IMR-90 (cell line): ENCODE measurements around the gene HOXC10. TPM values are rescaled to one million over a fixed set of nuclear protein-coding genes. Genes with fewer than 3 reads are reported as not detected.

Experiments
- ATAC-seq: fragments of 200-7000 bp; cut with Tn5 transposase; 2 replicates; pipeline ENCODE4 v1.9.1; 2020; ENCODE audit warnings: low read depth, mild to moderate bottlenecking, moderate library complexity
- BruUV-seq: library from RNA; stranded (reverse); fragments of 400-500 nt; replicated peaks from 2 replicates; lab custom pipeline; 2021; lab: Mats Ljungman, UMichigan
- CTCF ChIA-PET: fragments of 300-600 bp; formaldehyde crosslinking; extraction: SDS; loops from one replicate; lab custom pipeline; 2021; ENCODE audit warnings: antibody characterized with exemption; lab: Yijun Ruan, JAX
- POLR2A ChIA-PET: fragments of 300-600 bp; sonication (Branson Sonifier 250); formaldehyde crosslinking; loops from one replicate; lab custom pipeline; 2022; ENCODE audit warnings: antibody characterized with exemption; ENCODE audit not compliant: unreplicated experiment; lab: Charles Lee
- DNase-seq: peaks from one replicate; pipeline ENCODE4 v3.0.0; 2013
- H2AFZ ChIP-seq: replicated peaks from 2 replicates; pipeline ENCODE3; 2013; ENCODE audit warnings: low read length, mild to moderate bottlenecking; ENCODE audit not compliant: poor library complexity
- H2AK5ac ChIP-seq: 2 replicates; pipeline ENCODE4 v1.6.1; 2013; ENCODE audit warnings: low read depth, low read length, inconsistent platforms
- H2AK9ac ChIP-seq: replicated peaks from 2 replicates; pipeline ENCODE3; 2013; ENCODE audit warnings: mild to moderate bottlenecking, low read depth, low read length, moderate library complexity; ENCODE audit not compliant: poor library complexity
- H2BK120ac ChIP-seq: 2 replicates; pipeline ENCODE4 v1.6.1; 2013; ENCODE audit warnings: low read depth, low read length, inconsistent platforms
- H2BK15ac ChIP-seq: 3 replicates; pipeline ENCODE4 v1.6.1; 2013; ENCODE audit warnings: low read depth, low read length, inconsistent platforms
- H2BK20ac ChIP-seq: 2 replicates; pipeline ENCODE4 v1.6.1; 2013; ENCODE audit warnings: low read depth, mild to moderate bottlenecking, inconsistent platforms, low read length, moderate library complexity
- H2BK5ac ChIP-seq: 2 replicates; pipeline ENCODE4 v1.6.1; 2013; ENCODE audit warnings: mild to moderate bottlenecking, low read depth, low read length, inconsistent platforms; ENCODE audit not compliant: poor library complexity, severe bottlenecking
- H3K14ac ChIP-seq: replicated peaks from 2 replicates; pipeline ENCODE4 v1.6.1; 2013; ENCODE audit warnings: low read depth, low read length, inconsistent platforms
- H3K18ac ChIP-seq: 2 replicates; pipeline ENCODE4 v1.6.1; 2013; ENCODE audit warnings: low read depth, low read length, control low read depth
- H3K23ac ChIP-seq: 2 replicates; pipeline ENCODE4 v1.6.1; 2013; ENCODE audit warnings: low read depth, low read length, inconsistent platforms
- H3K27ac ChIP-seq: 2 replicates; pipeline ENCODE4 v1.5.1; 2013; ENCODE audit warnings: mild to moderate bottlenecking, control low read depth, low read length; ENCODE audit not compliant: insufficient read depth
- H3K27me3 ChIP-seq: 2 replicates; pipeline ENCODE4 v1.6.1; 2013; ENCODE audit warnings: low read length; ENCODE audit not compliant: control insufficient read depth, insufficient read depth
- H3K36me3 ChIP-seq: 2 replicates; pipeline ENCODE4 v1.6.1; 2013; ENCODE audit warnings: low read length, mixed read lengths; ENCODE audit not compliant: control insufficient read depth, insufficient read depth
- H3K4ac ChIP-seq: 2 replicates; pipeline ENCODE4 v1.6.1; 2013; ENCODE audit warnings: low read depth, low read length, inconsistent platforms
- H3K4me1 ChIP-seq: 2 replicates; pipeline ENCODE4 v1.6.1; 2013; ENCODE audit warnings: low read length, mixed read lengths; ENCODE audit not compliant: control insufficient read depth, insufficient read depth
- H3K4me2 ChIP-seq: 2 replicates; pipeline ENCODE4 v1.6.1; 2013; ENCODE audit warnings: low read depth, mild to moderate bottlenecking, control low read depth, low read length, moderate library complexity
- H3K4me3 ChIP-seq: 2 replicates; pipeline ENCODE4 v1.5.1; 2013; ENCODE audit warnings: low read depth, mild to moderate bottlenecking, control low read depth, low read length, moderate library complexity; ENCODE audit not compliant: insufficient read depth
- H3K56ac ChIP-seq: 2 replicates; pipeline ENCODE4 v1.6.1; 2013; ENCODE audit warnings: low read length, inconsistent platforms; ENCODE audit not compliant: insufficient read depth; ENCODE audit errors: extremely low read depth
- H3K79me1 ChIP-seq, 2 experiments: 2 replicates each; pipeline ENCODE4 v1.6.1; 2013; ENCODE audit warnings: low read length in 2 of 2, inconsistent platforms in 1 of 2, low read depth in 1 of 2
- H3K9ac ChIP-seq: 2 replicates; pipeline ENCODE4 v1.6.1; 2013; ENCODE audit warnings: low read depth, low read length, control low read depth
- H3K9me1 ChIP-seq: 2 replicates; pipeline ENCODE4 v1.6.1; 2013; ENCODE audit warnings: low read length, inconsistent platforms; ENCODE audit not compliant: insufficient read depth
- H3K9me3 ChIP-seq: 2 replicates; pipeline ENCODE4 v1.6.1; 2013; ENCODE audit warnings: low read length; ENCODE audit not compliant: control insufficient read depth, insufficient read depth
- H4K20me1 ChIP-seq: 2 replicates; pipeline ENCODE4 v1.6.1; 2013; ENCODE audit warnings: low read length, inconsistent platforms; ENCODE audit not compliant: insufficient read depth
- H4K5ac ChIP-seq: 2 replicates; pipeline ENCODE4 v1.6.1; 2013; ENCODE audit warnings: mild to moderate bottlenecking, low read depth, low read length, control low read depth
- H4K8ac ChIP-seq, 2 experiments: 2 replicates each; pipeline ENCODE4 v1.6.1; 2013; ENCODE audit warnings: low read depth in 2 of 2, low read length in 2 of 2, control low read depth in 1 of 2, inconsistent platforms in 1 of 2
- H4K91ac ChIP-seq: 2 replicates; pipeline ENCODE4 v1.6.1; 2013; ENCODE audit warnings: low read depth, low read length, inconsistent platforms; ENCODE audit not compliant: insufficient read depth
- BHLHE40 ChIP-seq: fragments of 150-350 bp; IDR thresholded peaks from 2 replicates; pipeline ENCODE4 v1.6.1; 2016; ENCODE audit warnings: mild to moderate bottlenecking, low read depth, low read length
- CHD1 ChIP-seq: IDR thresholded peaks from 2 replicates; pipeline ENCODE4 v1.6.1; 2012; ENCODE audit warnings: low read depth, low read length, improper control_type of control experiment
- ELK1 ChIP-seq: fragments of 150-350 bp; IDR thresholded peaks from 2 replicates; pipeline ENCODE4 v1.6.1; 2016; ENCODE audit warnings: low read depth, mild to moderate bottlenecking, low read length, moderate library complexity, borderline replicate concordance
- FOS ChIP-seq: fragments of 150-350 bp; IDR thresholded peaks from 2 replicates; pipeline ENCODE4 v1.6.1; 2016; ENCODE audit warnings: low read depth, low read length
- MAFK ChIP-seq: IDR thresholded peaks from 2 replicates; pipeline ENCODE4 v1.6.1; 2012; ENCODE audit warnings: low read depth, low read length, improper control_type of control experiment
- MAZ ChIP-seq: IDR thresholded peaks from 2 replicates; pipeline ENCODE4 v1.6.1; 2012; ENCODE audit warnings: low read depth, mild to moderate bottlenecking, low read length, improper control_type of control experiment, moderate library complexity, borderline replicate concordance
- MXI1 ChIP-seq: IDR thresholded peaks from 2 replicates; pipeline ENCODE4 v1.6.1; 2012; ENCODE audit warnings: low read depth, mild to moderate bottlenecking, low read length, moderate library complexity, borderline replicate concordance
- NFE2L2 ChIP-seq: fragments of 150-350 bp; IDR thresholded peaks from 2 replicates; pipeline ENCODE4 v1.6.1; 2016; ENCODE audit warnings: low read depth, mild to moderate bottlenecking, low read length
- POLR2A ChIP-seq: IDR thresholded peaks from 2 replicates; pipeline ENCODE4 v1.6.1; 2012; ENCODE audit warnings: mild to moderate bottlenecking, low read depth, low read length
- RAD21 ChIP-seq: IDR thresholded peaks from 2 replicates; pipeline ENCODE4 v1.6.1; 2012; ENCODE audit warnings: low read length, improper control_type of control experiment
- RCOR1 ChIP-seq: IDR thresholded peaks from 2 replicates; pipeline ENCODE4 v1.6.1; 2012; ENCODE audit warnings: mild to moderate bottlenecking, low read length, improper control_type of control experiment; ENCODE audit not compliant: insufficient replicate concordance
- RFX5 ChIP-seq: IDR thresholded peaks from 2 replicates; pipeline ENCODE4 v1.8.0; 2012; ENCODE audit warnings: low read depth, mild to moderate bottlenecking, low read length, moderate library complexity
- SMC3 ChIP-seq: fragments of 150-350 bp; IDR thresholded peaks from 2 replicates; pipeline ENCODE4 v1.6.1; 2016; ENCODE audit warnings: low read depth, mild to moderate bottlenecking, antibody characterized with exemption, low read length, moderate library complexity
- WGBS, 2 experiments: methylation state at CpG; one replicate each; pipeline versions ENCODE4 v1.1.5 to v1.1.7; 2013; ENCODE audit warnings: missing lambda C conversion rate in 2 of 2; ENCODE audit not compliant: insufficient read length in 1 of 2; ENCODE audit errors: extremely low coverage in 2 of 2; 5-methylcytosine and 5-hydroxymethylcytosine counted together
- dilution Hi-C: fragments of 300-500 bp; cut with HindIII; formaldehyde crosslinking; loops from one replicate; pipeline ENCODE4 v1.14.3; 2018; ENCODE audit warnings: low sequenced_read_pairs; ENCODE audit not compliant: unreplicated experiment
- in situ Hi-C: fragments of 300-500 bp; cut with MboI; formaldehyde crosslinking; loops from 3 replicates; pipeline ENCODE4 v1.14.3; 2019; ENCODE audit warnings: low sequenced_read_pairs, inconsistent platforms, mixed read lengths
- intact Hi-C: fragments of 100-400 bp; cut with micrococcal nuclease; formaldehyde crosslinking; loops from 2 replicates; pipeline ENCODE4 v1.10.0; 2022
- polyA plus RNA-seq, 3 experiments: library from polyadenylated mRNA; depleted of rRNA; stranded (reverse); fragments of >200 nt; gene quantifications; 2 replicates each; pipeline ENCODE4 v1.2.3, GENCODE V29; 2012; ENCODE audit warnings: low replicate concordance in 1 of 3
- total RNA-seq: library from RNA; depleted of rRNA; stranded (reverse); fragments of >200 nt; gene quantifications from 2 replicates; pipeline ENCODE4 v1.2.3, GENCODE V29; 2012
- TF ChIP-seq, protein P1 (sequence below): conservative IDR thresholded peaks from 2 replicates; pipeline ENCODE4 v1.5.1; 2012; ENCODE audit warnings: mild to moderate bottlenecking, low read depth, low read length, improper control_type of control experiment

The HOXC10 gene
- total and polyA plus RNA-seq, 2 of the 4 experiments (the other 2 are of a cell fraction), result 0.15 TPM; not detected in 1

GRCh38 chr12:54034785-54035310, 49.9 kb downstream of the HOXC10 start:
- Histone ChIP-seq H3K79me1 (no peaks in the 10 kb centered on the region), H4K5ac (no peak overlapping the region), H2AK5ac (no peak overlapping the region), H2AK9ac (no peak overlapping the region), H4K20me1 (no peaks in the 10 kb centered on the region), H3K4me1 (no peaks in the 10 kb centered on the region), H3K9ac (no peak overlapping the region), H3K14ac (no peak overlapping the region), H2BK120ac (no peak overlapping the region), H3K27me3 (peaks cover 78% of the 10 kb centered on the region), H3K27ac (no peak overlapping the region), H3K4me2 (no peak overlapping the region), H3K4me3 (no peak overlapping the region), H3K4ac (no peak overlapping the region), H3K9me1 (no peaks in the 10 kb centered on the region), H4K91ac (no peak overlapping the region), H2BK20ac (no peak overlapping the region), H3K18ac (no peak overlapping the region), H3K9me3 (peaks cover 11% of the 10 kb centered on the region), H3K36me3 (no peaks in the 10 kb centered on the region), H2BK15ac (no peak overlapping the region), H4K8ac (no peak overlapping the region), H3K56ac (no peak overlapping the region), H2BK5ac (no peak overlapping the region), H2AFZ (no peak overlapping the region), H3K23ac (no peak overlapping the region)
- intact Hi-C loops, result no loop called here
- in situ Hi-C loops, result no loop called here
- TF ChIP-seq BHLHE40 (no peak), ELK1 (no peak), MAFK (no peak), FOS (no peak), POLR2A (no peak), RAD21 (no peak), SMC3 (no peak), MXI1 (no peak), RCOR1 (no peak), NFE2L2 (no peak), CHD1 (no peak), MAZ (no peak), RFX5 (no peak)
- TF ChIP-seq, protein P1, sequence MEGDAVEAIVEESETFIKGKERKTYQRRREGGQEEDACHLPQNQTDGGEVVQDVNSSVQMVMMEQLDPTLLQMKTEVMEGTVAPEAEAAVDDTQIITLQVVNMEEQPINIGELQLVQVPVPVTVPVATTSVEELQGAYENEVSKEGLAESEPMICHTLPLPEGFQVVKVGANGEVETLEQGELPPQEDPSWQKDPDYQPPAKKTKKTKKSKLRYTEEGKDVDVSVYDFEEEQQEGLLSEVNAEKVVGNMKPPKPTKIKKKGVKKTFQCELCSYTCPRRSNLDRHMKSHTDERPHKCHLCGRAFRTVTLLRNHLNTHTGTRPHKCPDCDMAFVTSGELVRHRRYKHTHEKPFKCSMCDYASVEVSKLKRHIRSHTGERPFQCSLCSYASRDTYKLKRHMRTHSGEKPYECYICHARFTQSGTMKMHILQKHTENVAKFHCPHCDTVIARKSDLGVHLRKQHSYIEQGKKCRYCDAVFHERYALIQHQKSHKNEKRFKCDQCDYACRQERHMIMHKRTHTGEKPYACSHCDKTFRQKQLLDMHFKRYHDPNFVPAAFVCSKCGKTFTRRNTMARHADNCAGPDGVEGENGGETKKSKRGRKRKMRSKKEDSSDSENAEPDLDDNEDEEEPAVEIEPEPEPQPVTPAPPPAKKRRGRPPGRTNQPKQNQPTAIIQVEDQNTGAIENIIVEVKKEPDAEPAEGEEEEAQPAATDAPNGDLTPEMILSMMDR, result no peak
- DNase-seq (no peak), ATAC-seq (no peak)
- dilution Hi-C loops, result no loop called here
- ChIA-PET CTCF (no interaction called here), POLR2A (no interaction called here)
- BruUV-seq, result no TSS peak
- 60% methylated on average over 2 of the region's 22 CpGs; no CpG with 5 or more reads in 1 of the 2 experiments for WGBS, 2 experiments
